Peyer's patch (tissue), 4 donors: Measurements from ENCODE around the gene ACOT13.

ENCODE experiments used
- POLR2A ChIP-seq, 2 donors: fragments of 450-650 bp; IDR thresholded peaks; one replicate each; pipeline ENCODE4 v1.5.1; 2017; ENCODE audit warnings: antibody characterized with exemption in 2 of 2, mild to moderate bottlenecking in 2 of 2, moderate library complexity in 2 of 2
- TF ChIP-seq, protein P1 (sequence below), 6 experiments: fragments of 450-650 bp in 4 of 6; fragments of 200-600 bp in 2 of 6; sonication (generic) in 1 of 6; IDR thresholded peaks; one replicate each; pipeline ENCODE4 v1.5.1; 2017 to 2019; ENCODE audit warnings: antibody characterized with exemption in 6 of 6, mild to moderate bottlenecking in 3 of 6, moderate library complexity in 1 of 6

DNA sequence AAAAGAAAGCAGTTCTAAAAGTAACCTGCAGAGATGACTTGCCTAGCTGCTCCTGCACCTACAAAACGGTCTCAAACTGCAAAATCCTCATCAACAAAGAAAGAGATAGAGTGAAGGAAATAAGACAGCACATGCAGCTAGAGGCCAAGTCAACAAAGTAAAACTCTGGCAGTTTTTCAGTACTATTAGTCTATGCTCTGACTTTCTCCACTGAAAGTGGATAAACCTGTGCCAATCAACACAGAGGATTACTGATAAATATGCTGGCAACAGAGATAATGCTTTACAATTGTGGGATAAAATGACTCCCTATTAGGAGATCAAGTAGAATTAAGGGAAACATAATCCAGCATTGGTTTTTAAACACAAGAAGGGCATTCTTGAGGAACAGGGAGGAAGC, 34.3 kb upstream of the ACOT13 start:
- TF ChIP-seq, protein P1, sequence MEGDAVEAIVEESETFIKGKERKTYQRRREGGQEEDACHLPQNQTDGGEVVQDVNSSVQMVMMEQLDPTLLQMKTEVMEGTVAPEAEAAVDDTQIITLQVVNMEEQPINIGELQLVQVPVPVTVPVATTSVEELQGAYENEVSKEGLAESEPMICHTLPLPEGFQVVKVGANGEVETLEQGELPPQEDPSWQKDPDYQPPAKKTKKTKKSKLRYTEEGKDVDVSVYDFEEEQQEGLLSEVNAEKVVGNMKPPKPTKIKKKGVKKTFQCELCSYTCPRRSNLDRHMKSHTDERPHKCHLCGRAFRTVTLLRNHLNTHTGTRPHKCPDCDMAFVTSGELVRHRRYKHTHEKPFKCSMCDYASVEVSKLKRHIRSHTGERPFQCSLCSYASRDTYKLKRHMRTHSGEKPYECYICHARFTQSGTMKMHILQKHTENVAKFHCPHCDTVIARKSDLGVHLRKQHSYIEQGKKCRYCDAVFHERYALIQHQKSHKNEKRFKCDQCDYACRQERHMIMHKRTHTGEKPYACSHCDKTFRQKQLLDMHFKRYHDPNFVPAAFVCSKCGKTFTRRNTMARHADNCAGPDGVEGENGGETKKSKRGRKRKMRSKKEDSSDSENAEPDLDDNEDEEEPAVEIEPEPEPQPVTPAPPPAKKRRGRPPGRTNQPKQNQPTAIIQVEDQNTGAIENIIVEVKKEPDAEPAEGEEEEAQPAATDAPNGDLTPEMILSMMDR (IDR thresholded peaks at IDR 0.05): no peak
- no peak for TF ChIP-seq POLR2A (IDR thresholded peaks at IDR 0.05)
